NCI-H446 (cell line): ENCODE results near the gene SRPRB.

Experiments
- DNase-seq, 2 experiments: peaks; one replicate each; lab custom pipeline; 2025; lab: John Stamatoyannopoulos, UW

SRPRB gene

DNA sequence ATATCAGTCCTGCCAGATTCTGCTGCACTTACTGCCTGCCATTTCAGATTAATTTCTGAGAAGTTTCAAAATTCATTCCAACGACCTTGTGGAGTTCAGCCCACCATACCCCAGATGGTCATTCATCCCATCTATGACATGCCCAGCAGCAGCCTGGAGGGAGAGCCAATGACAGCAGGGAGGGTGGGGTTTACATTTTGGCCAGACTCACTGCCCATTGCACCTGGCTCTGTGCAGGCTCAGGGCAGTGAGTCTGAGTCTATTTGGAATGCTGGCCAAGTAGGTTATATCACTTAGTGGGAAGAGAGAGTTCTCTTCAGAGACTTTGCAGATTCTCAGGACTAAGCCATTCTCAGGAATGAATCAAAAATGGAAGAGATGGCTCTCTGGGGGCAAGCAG lies 21.5 kb downstream of the SRPRB start:
- peak in 1 of 2 experiments; percentile 55 for DNase-seq

DNA sequence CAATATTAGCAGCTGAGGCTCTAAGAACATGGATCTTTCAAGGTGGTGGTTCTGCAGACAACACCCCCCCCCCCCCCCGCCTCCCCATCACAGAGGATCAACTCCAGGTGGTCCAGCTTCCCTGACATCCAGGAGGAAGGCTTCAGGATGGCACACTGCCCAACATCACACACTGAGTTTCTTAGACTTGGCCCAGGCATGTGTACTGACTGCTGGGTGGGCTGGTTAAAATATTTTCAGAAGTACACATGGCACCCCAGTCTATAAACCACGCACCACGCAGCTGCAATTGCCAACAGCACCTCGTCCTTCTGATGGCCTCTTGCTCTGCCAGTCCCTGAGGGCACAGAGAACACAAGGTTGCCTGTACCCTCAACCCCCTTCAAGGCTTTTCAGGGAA lies 22.1 kb downstream of the SRPRB start:
- peak in 1 of 2 experiments; percentile 35 for DNase-seq

DNA sequence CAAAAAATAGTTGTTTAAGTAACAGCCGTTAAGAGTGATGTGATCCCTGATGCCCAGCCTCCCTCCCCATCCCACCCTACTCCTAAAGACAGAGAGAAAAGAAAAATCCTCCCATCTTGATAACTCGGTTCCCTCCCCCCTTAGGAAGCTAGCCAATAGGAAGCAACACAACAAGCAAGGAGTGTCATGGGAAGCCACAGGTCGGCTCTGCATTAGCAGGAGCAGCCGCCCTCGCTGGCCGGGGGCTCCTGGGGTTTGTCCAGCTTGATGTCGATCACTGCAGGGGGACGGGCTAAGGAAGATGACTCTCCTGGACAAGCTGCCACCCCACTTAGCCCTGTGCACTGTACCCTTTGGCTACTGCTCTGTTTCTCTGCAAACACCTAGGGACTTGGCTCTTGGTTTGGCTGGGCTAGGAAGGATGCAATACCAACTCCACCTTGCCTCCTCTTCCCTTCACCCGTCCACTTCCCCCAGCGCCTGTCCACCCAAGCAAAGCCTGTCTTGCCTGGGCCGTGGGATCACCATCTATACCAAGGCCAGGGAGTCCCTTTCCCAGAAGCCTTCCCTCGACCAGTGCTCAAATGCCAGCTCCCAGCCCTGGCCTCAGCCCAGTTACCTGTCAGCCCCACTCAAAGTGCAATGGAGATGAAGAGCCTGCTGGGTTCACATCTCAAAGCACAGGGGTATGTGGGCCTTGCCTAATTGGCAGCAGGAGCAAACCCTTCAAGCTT lies 23.1 kb downstream of the SRPRB start:
- peak in 1 of 2 experiments; percentile 48 for DNase-seq

DNA sequence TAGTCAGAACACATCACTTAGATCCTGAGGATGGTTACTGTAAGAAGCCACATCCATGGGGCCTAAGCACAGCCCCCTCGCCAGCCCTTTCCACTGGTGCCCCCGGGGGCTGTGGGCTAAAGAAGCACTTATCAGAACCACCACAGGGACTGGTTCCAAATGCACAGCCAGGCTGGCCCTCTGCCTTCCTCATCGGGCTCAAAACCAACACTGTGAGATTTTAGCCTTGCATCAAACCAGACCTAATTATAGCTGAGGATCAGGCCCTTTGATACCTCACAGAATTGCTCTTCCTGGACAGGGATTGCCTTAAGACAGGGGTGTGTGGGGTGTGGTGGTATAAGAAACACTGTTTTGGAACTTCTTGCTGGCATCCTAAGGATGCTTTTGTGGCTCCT lies 23.7 kb downstream of the SRPRB start:
- peak in 1 of 2 experiments; percentile 48 for DNase-seq

DNA sequence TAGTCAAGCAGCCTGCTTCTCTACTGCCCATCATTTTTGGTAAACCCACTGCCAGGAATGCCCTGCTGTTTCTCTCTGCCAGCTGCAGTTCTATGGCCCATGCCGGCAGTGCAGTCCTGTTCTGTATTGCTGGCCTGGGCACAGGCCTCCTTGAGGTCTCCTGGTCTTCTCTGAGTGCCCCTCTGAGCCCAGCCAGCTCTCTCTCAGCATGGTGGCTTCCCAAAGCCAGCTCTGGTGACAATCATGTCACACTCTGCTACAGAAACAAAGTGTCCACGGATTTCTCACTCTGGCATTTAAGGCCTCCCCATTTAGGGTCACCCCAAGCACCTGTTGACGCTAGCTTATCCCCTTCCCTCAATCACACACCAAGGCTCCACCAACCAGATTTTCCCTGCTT lies 24.5 kb downstream of the SRPRB start:
- no peak for DNase-seq

DNA sequence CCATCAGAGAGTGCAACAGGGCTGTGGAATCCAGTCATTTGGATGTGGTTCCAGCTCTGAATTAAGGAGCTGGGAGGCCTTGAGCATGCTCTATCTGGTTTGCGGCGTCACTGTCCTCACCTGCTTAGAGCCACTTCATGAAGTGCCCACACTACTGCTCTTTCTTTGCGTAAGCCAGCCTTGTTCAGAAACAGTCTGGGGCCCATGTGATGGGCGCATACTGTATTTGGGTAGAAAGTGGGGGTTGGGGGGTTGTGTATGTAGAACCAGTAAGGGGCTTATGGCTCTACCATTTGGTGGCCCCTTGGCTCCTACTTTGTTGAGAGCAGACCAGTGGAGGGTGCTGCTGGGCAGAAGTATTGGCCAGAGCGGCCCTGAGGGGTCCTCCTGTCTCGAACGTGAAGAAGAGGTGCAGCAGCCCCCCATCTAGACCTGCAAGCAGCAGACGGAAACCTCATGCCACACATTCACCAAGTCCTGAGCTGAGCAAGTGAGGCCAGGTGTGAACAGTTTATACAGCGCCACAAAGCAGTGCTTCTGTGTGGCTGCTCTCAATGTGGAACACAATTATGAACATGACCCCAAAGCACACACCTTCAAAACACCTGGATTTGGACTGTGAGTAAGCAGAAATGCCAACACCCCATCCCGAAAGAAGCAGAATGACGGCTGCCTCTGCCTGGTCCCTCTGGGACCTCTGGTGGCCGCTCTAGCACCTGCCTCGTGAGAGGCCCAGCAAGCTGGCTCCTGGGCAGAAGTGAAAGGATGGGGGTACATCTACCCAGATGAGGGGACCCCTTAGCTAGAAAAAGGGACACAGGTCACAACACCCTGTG lies 26.6 kb downstream of the SRPRB start:
- no peak for DNase-seq

DNA sequence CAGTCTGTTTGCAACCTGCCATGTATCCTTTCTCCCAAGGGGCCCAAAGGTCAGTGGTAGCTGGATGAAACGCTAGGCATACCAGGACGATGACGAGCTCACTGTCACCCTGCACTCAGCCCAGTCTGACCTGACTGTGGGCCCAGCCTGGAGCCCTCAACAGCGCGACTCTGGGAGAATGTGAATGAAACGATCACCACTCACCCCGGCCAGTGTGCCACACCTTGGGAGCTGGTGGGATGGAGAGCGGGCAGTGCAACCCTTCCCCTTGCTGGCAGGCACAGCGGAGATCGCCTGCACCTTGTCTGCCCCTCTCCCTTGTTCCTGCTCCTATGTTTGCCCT lies 27.2 kb downstream of the SRPRB start:
- no peak for DNase-seq

DNA sequence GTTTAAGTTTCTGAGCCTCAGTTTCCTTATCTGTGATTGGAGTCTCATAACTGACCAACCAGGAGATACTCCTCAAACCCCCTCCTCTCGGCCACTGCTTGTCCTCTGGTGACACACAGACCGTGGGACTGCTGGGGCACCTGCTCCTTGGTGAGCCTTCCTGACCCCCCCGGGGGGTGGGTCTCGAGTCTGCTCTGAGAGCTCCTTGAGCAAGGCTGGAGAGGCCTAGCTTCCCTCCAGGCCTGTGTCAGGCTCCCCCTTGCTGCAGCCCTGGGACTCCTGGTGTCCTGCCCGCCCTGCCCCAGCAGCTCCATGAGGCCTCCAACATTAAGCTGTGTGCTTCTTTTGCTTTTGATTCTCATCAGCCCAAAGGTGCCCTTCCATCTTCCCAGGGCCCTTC lies 27.7 kb downstream of the SRPRB start:
- DNase-seq = no peak

DNA sequence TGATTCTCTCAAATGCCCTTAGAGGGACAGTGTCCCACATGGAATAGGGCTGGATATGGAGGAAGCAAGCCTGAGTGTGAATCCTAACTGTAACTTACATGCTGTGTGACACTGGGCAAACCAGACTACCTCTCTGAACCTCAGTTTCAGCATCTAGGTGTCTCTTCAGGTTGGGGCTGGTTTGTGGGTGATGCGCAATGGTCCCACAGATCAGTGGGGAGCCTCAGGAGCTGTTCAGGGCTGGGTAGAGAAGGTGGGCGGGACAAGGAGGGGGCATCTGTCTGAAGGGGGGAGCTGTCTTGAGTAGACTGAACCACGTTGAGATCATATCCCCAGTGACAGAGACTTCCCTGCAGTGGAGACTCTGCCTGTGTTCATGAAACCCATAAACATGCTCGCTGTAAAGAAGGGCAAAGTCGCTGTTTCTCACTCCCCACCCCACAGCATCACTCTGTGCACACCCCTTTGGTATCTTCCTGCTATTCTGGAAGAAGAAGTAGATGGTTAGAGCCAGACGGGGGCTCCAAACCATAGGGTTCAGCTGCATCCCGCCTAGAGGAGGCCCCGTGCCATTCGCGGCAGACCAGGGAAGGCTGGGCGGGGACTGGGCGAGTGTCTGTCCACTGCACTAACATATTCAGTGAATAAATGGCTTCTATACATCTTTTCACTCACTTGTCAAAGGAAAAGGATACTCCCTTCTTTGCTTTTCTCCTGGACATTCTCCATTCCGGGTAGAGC lies 28.4 kb downstream of the SRPRB start:
- DNase-seq = no peak

DNA sequence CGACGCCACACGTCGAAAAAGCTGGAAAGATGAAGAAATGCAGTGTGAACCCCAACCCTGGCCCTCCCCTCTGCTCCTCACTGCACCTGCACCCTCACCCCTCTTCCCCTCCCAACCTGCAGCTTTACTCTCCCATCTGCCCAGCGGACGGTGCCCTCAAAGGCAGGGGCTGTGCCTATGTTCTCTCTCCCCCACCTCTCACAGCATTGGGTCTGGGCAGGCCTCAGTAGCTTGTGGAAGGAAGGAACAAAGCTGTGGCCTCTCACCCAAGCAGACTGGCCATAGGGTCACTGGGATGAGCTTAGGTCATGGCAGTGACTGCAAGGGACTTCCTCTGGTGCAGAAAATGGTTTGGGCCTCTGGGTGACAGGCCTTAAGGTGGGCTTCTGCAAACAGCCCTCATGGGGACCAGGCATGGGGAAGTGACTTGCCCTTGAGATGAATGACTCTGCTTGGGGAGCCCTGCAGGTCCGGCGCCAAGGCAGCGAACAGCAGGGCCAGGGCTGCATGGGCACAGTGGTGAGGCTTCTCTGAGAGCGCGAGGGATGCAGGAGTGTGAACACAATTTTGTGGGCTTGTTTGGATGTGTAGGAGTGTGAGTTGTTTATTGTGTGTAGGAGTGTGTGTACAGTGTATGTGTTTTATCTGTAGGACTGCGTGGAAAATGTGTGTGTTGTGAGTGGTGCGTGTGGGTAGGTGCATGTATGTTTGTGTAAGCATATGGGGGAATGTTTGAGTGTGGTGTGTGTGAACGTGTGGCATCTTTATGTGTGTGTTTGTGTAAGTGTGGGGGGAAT lies 29.2 kb downstream of the SRPRB start:
- DNase-seq = no peak

DNA sequence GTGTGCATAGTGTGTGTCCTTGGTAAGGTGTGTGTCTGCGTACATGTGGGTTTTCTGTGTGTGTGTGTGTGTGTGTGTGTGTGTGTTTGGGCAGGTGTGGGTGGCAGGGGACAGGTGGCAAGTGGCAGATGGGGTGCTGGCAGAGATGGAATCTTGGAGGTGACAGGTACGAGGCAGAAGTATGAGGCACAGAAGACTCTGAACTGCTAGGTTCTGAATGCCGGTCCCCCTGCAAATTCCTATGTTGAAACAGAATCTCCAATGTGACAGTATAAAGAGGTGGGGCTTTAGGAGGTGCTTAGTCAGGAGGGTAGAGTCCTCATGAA lies 29.8 kb downstream of the SRPRB start:
- DNase-seq = no peak

DNA sequence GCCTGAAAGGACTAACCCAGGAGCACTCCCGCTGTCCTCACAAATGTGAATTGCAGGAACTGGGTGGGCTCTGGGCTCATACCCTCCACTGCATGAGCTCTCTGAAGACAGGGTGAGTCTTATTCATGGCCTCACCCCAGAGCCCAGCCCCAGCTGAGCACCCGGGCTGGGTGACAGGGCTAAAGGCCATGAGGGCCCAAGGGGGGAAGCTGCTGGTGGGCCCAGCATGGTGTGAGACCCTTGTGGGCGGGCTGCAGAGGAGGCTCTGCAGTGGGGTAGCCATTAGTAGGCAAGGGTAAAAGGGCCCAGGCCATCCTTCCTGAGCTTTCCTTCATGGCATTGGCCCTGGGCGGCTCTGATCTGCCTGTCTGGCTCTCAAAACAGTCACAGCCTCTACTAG lies 30.3 kb downstream of the SRPRB start:
- no peak for DNase-seq

DNA sequence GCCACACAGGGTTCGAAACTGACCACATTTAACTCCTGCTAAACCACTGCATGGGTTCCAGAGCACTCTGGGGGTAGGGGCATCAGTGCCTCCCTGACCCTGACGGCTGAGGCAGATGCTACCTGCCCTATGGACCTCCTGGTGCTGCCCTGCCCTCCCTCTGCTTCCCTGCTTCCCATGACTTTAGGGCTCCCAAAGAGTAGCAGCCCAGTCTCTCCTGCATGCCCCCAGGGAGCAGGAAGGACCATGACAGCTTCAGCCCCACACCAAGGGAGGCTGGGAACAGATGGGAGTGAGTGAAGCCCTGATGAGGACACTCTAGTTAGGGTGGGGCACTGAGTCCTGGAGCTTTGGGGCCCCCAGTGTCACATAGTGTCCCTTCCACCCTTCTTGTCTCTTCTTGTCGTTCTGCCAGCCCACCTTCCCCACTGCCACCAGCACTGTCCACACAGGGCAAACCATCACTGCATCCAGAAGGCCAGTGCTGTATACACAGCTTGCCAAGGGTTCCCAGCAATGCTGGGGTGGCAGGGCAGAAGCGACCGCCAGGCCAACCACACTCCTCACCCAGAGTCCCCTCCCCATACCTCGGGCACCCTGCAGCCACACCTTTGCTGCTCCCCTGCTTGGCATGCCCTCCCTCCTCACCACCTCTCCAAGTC lies 31.0 kb downstream of the SRPRB start:
- no peak for DNase-seq

DNA sequence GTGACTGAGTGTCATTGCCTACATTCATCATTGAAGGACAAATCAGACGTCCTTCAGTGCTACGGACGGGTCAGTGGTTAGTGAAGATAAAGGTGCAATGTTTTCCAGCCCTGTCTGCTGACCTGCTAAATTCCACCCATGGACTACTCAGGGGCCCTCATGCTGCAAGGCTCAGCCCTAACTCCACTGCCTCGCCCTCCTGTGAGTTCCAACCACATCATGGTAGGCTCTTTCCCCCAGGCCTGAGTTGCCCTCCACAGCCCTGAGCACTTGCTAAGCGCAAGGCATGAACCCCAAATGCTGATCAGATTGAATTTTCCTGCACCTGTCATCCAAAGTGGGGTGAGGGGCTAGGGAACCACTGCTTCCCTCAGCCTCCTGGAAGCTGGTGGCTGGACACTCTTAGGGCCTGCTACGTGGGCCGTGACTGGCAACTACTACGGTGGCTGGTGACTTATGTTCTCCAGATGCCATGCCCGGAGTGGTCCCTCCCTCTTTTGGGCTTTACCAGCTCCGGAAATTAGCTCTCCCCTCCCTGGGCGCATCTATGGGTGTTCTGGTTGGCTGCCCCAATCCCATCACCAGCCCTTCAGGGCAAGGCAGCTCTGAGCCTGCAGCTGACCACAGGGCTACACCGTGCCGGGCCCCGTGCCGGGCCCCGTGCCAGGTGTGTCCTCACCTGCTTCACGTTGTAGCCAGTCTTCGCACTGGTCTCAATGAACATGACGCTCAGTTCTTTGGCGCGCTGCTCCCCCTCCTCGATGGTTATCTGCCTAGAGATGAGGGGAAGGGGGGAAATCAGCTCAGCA lies 32.1 kb downstream of the SRPRB start:
- no peak for DNase-seq

DNA sequence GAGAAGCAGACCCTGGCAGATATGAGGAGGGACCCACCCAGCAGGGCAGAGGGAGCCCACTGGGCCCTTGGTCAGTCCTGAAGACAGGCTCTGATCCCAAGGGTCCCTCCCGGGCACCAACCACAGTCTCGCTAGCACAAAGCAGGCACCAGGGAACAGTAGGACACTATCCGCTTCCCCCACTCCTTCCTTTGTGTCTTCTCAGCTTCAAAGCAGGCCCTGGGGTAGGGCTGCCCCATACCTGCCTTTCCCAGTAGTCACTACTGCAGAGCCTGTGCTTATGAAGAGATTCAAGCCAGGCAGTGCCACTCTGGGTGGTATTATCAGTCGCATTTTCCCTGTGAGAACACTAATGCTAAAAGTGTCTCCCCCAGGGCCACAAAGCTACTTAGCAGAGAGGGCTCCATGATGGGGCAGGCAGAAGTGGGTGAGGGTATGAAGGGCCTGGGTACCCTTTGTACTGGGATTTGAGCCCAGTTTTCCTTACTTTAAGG lies 32.7 kb downstream of the SRPRB start:
- no peak for DNase-seq

DNA sequence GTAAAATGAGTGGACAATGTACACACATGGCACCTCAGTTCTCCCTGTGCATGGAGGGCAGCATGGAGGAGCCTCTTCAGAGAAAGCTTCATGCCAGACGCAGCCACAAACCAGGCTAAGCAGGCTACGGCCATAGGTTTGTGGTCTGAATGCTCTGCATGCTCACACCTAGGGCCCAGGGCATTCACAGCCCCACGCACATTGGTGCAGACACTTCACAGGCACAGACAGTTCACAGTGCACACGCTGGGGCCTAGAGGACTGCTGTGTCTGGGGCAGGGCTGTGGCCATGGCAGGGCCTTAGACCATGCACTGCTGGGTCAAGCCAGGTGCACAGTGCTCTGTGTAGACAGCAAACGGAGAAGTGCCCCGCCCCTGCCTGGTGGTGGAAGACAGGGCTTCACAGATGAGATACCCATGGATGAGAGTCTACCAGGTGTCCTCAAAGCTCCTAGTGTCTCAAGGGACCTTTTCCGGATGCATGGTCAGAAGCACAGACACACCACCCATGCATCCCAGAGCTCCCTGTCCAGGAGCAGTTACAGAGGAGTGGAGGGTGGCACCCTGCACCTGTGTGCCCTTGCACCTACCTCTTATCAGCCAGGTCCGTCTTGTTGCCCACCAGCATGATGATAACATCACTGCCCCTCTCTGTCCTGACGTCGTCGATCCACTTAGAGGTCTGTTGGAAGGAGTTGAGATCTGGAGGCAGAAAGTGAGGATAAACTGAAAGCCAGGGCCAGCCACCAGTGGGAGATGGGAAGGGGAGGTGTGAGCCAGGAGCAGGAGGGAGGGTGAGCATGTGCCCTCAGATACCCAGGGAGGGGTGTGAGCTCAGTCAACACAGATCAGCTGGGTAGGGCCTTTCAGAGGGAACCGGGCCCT lies 33.5 kb downstream of the SRPRB start:
- DNase-seq = no peak

DNA sequence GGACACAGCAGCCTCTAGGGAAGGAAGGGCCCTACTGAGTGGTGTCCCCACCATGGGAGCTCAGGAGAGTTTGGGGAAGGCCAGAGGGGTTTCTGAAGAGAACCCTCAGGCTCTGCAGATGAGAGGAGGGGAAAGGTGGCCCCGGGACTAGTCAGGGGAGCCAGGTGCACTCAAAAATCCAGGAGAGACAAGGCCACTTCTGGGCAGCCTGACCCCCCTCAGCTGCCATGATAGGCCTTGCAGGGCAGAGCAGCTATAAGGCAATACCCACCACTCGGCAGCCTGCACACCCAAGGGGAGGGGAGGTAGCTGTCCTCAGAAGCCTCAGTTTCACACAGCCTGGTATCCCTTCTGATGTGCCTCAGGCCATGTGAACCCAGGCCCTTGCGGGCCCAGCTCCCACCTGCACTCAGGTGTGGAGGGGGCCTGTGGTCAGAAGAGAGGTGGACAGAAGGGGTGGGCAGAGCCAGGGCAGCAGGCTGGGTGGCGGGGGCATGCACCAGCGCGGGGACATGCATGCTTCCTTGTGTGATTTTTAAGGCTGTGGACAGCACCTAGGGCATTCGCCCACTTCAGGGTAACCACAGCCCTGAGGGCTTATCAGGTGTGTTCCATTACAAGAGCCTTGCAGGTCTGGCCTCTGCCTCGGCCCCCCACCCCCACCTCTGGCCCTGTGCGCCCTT lies 34.6 kb downstream of the SRPRB start:
- DNase-seq = no peak

DNA sequence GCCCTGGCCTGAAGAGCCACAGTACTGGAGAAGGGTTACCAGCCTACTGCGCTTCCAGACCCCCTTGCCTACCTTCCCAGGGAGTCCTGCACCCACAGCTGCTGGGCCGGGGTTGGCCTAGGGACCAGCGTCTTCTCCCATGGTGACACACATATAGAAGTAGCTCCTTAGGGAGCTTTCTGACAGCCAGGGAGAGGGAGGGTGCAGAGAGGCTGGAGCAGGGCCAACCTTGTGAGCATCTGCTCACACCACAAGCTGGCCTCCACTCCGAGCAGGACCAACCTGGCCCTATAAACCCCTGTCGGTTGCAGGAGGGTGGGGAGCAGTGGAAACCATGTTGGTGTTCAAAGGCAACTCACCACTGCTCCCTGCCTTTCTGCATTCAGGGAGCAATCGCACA lies 35.2 kb downstream of the SRPRB start:
- no peak for DNase-seq

DNA sequence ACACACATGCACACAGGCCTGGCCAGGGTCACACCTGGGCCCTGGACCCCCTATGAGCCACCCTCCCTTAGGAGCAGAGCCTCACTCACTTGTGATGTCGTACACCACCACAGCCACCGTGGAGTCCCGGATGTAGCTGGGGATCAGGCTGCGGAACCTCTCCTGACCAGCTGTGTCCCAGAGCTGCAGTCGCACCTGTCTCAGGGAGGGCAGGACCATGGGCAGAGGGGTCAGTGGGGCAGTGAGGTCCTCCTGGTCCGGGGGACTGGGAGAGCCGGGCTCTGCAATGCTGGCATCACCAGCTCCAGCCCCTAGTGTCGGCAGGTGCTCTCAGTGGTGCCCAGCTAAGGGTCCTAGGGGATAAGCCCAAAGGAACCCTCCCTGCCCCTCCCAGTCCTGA lies 35.6 kb downstream of the SRPRB start:
- no peak for DNase-seq
